GM12801 (cell line): ENCODE results near the gene GABRG3.

Experiments
- CTCF ChIP-seq: IDR thresholded peaks from one replicate; pipeline ENCODE4 v1.5.1; 2011; ENCODE audit warnings: control low read depth; ENCODE audit not compliant: insufficient read length; ENCODE audit errors: extremely low read depth

GABRG3 gene

GRCh38 chr15:27487846-27488245 lies 516.9 kb downstream of the GABRG3 start:
- TF ChIP-seq CTCF, result no peak

GRCh38 chr15:27490867-27491595 lies 520.0 kb downstream of the GABRG3 start:
- no peak for TF ChIP-seq CTCF

GRCh38 chr15:27491666-27492621 lies 521.0 kb downstream of the GABRG3 start:
- no peak for TF ChIP-seq CTCF

GRCh38 chr15:27495963-27496459 lies 525.0 kb downstream of the GABRG3 start:
- TF ChIP-seq CTCF, result no peak

GRCh38 chr15:27498700-27499099 lies 527.7 kb downstream of the GABRG3 start:
- TF ChIP-seq CTCF, result no peak

- no peak for TF ChIP-seq CTCF
These were observed 528.2 kb downstream of the GABRG3 start for GRCh38 chr15:27499191-27499590.

GRCh38 chr15:27499719-27500118 lies 528.7 kb downstream of the GABRG3 start:
- no peak for TF ChIP-seq CTCF
